Neuronal stem cell (in vitro differentiated cells): Measurements from ENCODE around the gene CNKSR2.

ENCODE experiments used
- DNase-seq: peaks from one replicate; pipeline ENCODE4 v3.0.0-alpha.2; 2013; ENCODE audit warnings: low spot score
- H2AFZ ChIP-seq: one replicate; pipeline ENCODE4 v1.6.1; 2013; ENCODE audit warnings: mild to moderate bottlenecking, low read length, inconsistent platforms
- H2AK5ac ChIP-seq: 2 replicates; pipeline ENCODE4 v1.6.1; 2013; ENCODE audit warnings: low read depth, mild to moderate bottlenecking, inconsistent platforms, low read length, moderate library complexity, mixed read lengths
- H2BK120ac ChIP-seq: 2 replicates; pipeline ENCODE4 v1.6.1; 2013; ENCODE audit warnings: low read depth, mild to moderate bottlenecking, inconsistent platforms, low read length, moderate library complexity, mixed read lengths
- H2BK12ac ChIP-seq: one replicate; pipeline ENCODE4 v1.6.1; 2013; ENCODE audit warnings: low read length, inconsistent platforms
- H2BK15ac ChIP-seq: 2 replicates; pipeline ENCODE4 v1.6.1; 2013; ENCODE audit warnings: mild to moderate bottlenecking, low read length, inconsistent platforms, mixed read lengths
- H2BK5ac ChIP-seq: one replicate; pipeline ENCODE4 v1.6.1; 2013; ENCODE audit warnings: inconsistent platforms, mild to moderate bottlenecking, low read length, moderate library complexity
- H3K14ac ChIP-seq: one replicate; pipeline ENCODE4 v1.6.1; 2013; ENCODE audit warnings: low read length, inconsistent platforms
- H3K18ac ChIP-seq: 2 replicates; pipeline ENCODE4 v1.6.1; 2013; ENCODE audit warnings: low read length, inconsistent platforms
- H3K23ac ChIP-seq: 2 replicates; pipeline ENCODE4 v1.6.1; 2013; ENCODE audit warnings: low read depth, mild to moderate bottlenecking, mixed read lengths, low read length, inconsistent platforms; ENCODE audit not compliant: poor library complexity
- H3K27ac ChIP-seq: replicated peaks from 3 replicates; pipeline ENCODE4 v1.5.1; 2013; ENCODE audit warnings: low read length, inconsistent platforms
- H3K27me3 ChIP-seq, 3 experiments: 2 replicates each; pipeline ENCODE4 v1.6.1; 2013; ENCODE audit warnings: low read length in 3 of 3, mild to moderate bottlenecking in 2 of 3, inconsistent platforms in 1 of 3, low read depth in 1 of 3, mixed read lengths in 1 of 3, moderate library complexity in 1 of 3; ENCODE audit not compliant: control insufficient read depth in 3 of 3, insufficient read depth in 3 of 3
- H3K36me3 ChIP-seq, 2 donors: replicated peaks in 1 of 2; 2 replicates each; pipeline ENCODE4 v1.6.1; 2013; ENCODE audit warnings: low read length in 2 of 2; ENCODE audit not compliant: control insufficient read depth in 2 of 2, insufficient read depth in 2 of 2
- H3K4ac ChIP-seq: 2 replicates; pipeline ENCODE4 v1.6.1; 2013; ENCODE audit warnings: inconsistent platforms, mild to moderate bottlenecking, low read length, moderate library complexity
- H3K4me1 ChIP-seq, 2 donors: 1 replicate in 1 of 2; 2 replicates in 1 of 2; pipeline ENCODE4 v1.6.1; 2013; ENCODE audit warnings: low read length in 2 of 2, low read depth in 1 of 2; ENCODE audit not compliant: control insufficient read depth in 2 of 2, insufficient read depth in 1 of 2
- H3K4me2 ChIP-seq: one replicate; pipeline ENCODE4 v1.6.1; 2013; ENCODE audit warnings: mild to moderate bottlenecking, low read length, inconsistent platforms; ENCODE audit not compliant: insufficient read depth, poor library complexity, severe bottlenecking
- H3K4me3 ChIP-seq, 2 donors: 2 replicates each; pipeline ENCODE4 v1.5.1; 2013; ENCODE audit warnings: low read length in 2 of 2, mild to moderate bottlenecking in 2 of 2, inconsistent platforms in 1 of 2, moderate library complexity in 1 of 2
- H3K79me1 ChIP-seq: one replicate; pipeline ENCODE4 v1.6.1; 2013; ENCODE audit warnings: low read depth, mild to moderate bottlenecking, inconsistent platforms, low read length, moderate library complexity
- H3K9ac ChIP-seq: one replicate; pipeline ENCODE4 v1.6.1; 2013; ENCODE audit warnings: mild to moderate bottlenecking, low read depth, low read length, inconsistent platforms; ENCODE audit not compliant: poor library complexity
- H3K9me3 ChIP-seq, 2 donors: replicated peaks in 1 of 2; 2 replicates each; pipeline versions ENCODE3 to v1.6.1; 2013; ENCODE audit warnings: low read length in 2 of 2, mild to moderate bottlenecking in 2 of 2, inconsistent platforms in 1 of 2, low read depth in 1 of 2, mixed read lengths in 1 of 2, moderate library complexity in 1 of 2; ENCODE audit not compliant: control insufficient read depth in 2 of 2, insufficient read depth in 1 of 2
- H4K8ac ChIP-seq: one replicate; pipeline ENCODE4 v1.6.1; 2013; ENCODE audit warnings: low read depth, mild to moderate bottlenecking, inconsistent platforms, low read length, moderate library complexity
- H4K91ac ChIP-seq: one replicate; pipeline ENCODE4 v1.6.1; 2013; ENCODE audit warnings: low read length, low read depth, mild to moderate bottlenecking, inconsistent platforms; ENCODE audit not compliant: poor library complexity
- WGBS, 2 donors: extraction: QIAGEN DNeasy Blood & Tissue Kit; methylation state at CpG; one replicate each; pipeline ENCODE4 v1.1.7; 2013; ENCODE audit warnings: missing lambda C conversion rate in 2 of 2, mixed read lengths in 1 of 2; ENCODE audit not compliant: insufficient read length in 2 of 2, insufficient replicate concordance in 1 of 2; ENCODE audit errors: extremely low coverage in 2 of 2; 5-methylcytosine and 5-hydroxymethylcytosine counted together

The CNKSR2 gene

DNA sequence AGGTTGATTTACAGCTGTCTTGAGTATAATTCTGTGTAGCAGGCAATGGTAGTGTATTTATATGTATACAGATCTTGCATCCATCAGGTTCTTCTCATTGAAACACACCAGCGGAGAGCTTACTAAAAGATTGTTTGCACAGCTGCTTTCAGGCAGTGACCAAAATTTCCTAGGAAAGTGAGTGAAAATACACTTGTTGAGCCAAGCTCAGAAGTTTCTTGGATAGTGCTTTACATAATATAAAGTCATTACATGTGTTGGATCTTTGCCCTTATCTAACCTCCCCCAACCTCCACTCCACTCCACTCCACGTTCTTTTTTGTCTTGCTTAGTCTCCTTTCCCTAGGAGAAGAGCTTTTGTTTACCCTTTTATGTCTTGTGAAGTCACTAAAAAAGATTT is 34.1 kb downstream of the CNKSR2 start:
- Histone ChIP-seq H3K4me1 (no peaks in the 10 kb centered on the region), H3K27me3 (no peaks in the 10 kb centered on the region), H3K9ac (no peak overlapping the region), H3K18ac (no peak overlapping the region), H4K8ac (no peak overlapping the region), H2AFZ (no peak overlapping the region), H3K23ac (no peak overlapping the region), H2BK5ac (no peak overlapping the region), H3K14ac (no peak overlapping the region), H3K4ac (no peak overlapping the region), H3K9me3 (no peaks in the 10 kb centered on the region), H3K36me3 (no peaks in the 10 kb centered on the region), H2BK120ac (no peak overlapping the region), H2AK5ac (no peak overlapping the region), H3K4me3 (no peak overlapping the region), H2BK12ac (no peak overlapping the region), H4K91ac (no peak overlapping the region), H3K79me1 (no peaks in the 10 kb centered on the region), H3K4me2 (no peak overlapping the region), H2BK15ac (no peak overlapping the region), H3K27ac (no peak overlapping the region)
- no peak for DNase-seq
- WGBS, 2 donors = no CpG with 5 or more reads among the region's 2 CpGs

GRCh38 chrX:21408788-21409187 is 34.6 kb downstream of the CNKSR2 start:
- Histone ChIP-seq H3K9me3 (no peaks in the 10 kb centered on the region), H3K27me3 (no peaks in the 10 kb centered on the region), H2BK15ac (no peak overlapping the region), H3K14ac (no peak overlapping the region), H3K36me3 (no peaks in the 10 kb centered on the region), H3K18ac (no peak overlapping the region), H2BK12ac (no peak overlapping the region), H3K9ac (no peak overlapping the region), H4K91ac (no peak overlapping the region), H3K23ac (no peak overlapping the region), H2AFZ (no peak overlapping the region), H3K4ac (no peak overlapping the region), H3K79me1 (no peaks in the 10 kb centered on the region), H4K8ac (no peak overlapping the region), H2BK5ac (no peak overlapping the region), H3K4me2 (no peak overlapping the region), H3K27ac (no peak overlapping the region), H3K4me1 (no peaks in the 10 kb centered on the region), H2AK5ac (no peak overlapping the region), H2BK120ac (no peak overlapping the region), H3K4me3 (no peak overlapping the region)
- WGBS, 2 donors = no CpG with 5 or more reads among the region's 1 CpG
- no peak for DNase-seq

DNA sequence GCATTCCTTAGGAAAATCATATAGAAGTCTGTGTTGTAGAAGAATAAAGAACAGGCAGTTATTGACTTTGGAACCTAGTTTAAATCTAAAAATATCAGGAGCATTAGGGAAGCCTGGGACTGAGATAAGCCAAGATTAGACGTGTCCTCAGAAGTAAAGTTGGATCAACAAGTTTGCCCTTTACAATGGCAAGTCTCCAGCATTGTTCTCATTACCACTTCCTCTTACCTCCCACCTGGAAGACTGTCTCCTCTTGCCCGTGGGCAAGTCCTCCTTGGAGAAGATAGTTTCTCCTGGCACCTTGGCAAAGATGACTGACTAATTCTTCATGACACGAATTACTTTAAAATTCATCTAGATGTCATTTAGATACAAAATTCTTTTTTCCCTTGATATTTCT is 37.8 kb downstream of the CNKSR2 start:
- no peak for DNase-seq
- H3K36me3 ChIP-seq = no peaks in the 10 kb centered on the region
- H3K14ac ChIP-seq = no peak overlapping the region
- no peak overlapping the region for H2BK15ac ChIP-seq
- H4K8ac ChIP-seq = no peak overlapping the region
- H2BK12ac ChIP-seq = no peak overlapping the region
- no peak overlapping the region for H2BK5ac ChIP-seq
- H4K91ac ChIP-seq = no peak overlapping the region
- H3K27me3 ChIP-seq = no peaks in the 10 kb centered on the region
- H3K27ac ChIP-seq = no peak overlapping the region
- H3K9ac ChIP-seq = no peak overlapping the region
- H3K4me1 ChIP-seq = no peaks in the 10 kb centered on the region
- H3K23ac ChIP-seq = no peak overlapping the region
- H3K4me2 ChIP-seq = no peak overlapping the region
- no peak overlapping the region for H2AK5ac ChIP-seq
- H3K4me3 ChIP-seq = no peak overlapping the region
- no peak overlapping the region for H3K4ac ChIP-seq
- no peak overlapping the region for H3K18ac ChIP-seq
- no peak overlapping the region for H2BK120ac ChIP-seq
- no peak overlapping the region for H2AFZ ChIP-seq
- no peaks in the 10 kb centered on the region for H3K9me3 ChIP-seq
- no peaks in the 10 kb centered on the region for H3K79me1 ChIP-seq
- WGBS, 2 donors = no CpG with 5 or more reads among the region's 3 CpGs

DNA sequence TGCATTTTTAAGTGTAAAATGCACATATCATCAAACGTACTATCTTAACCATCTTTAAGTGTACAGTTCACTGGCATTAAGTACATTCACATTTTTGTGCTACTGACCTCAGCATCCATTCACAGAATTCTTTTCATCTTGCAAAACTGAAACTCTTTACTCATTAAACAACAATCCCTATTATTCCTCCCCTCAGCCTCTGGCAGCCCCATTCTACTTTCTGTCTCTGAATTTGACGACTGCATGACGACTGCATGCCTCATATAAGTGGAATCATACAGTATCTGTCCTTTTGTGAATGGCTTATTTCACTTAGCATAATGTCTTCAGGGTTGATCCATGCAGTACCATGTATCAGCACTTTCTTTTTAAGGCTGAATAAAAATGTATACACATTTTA is 38.7 kb downstream of the CNKSR2 start:
- Histone ChIP-seq H2BK15ac (no peak overlapping the region), H2BK5ac (no peak overlapping the region), H3K14ac (no peak overlapping the region), H3K18ac (no peak overlapping the region), H3K4me2 (no peak overlapping the region), H3K27ac (no peak overlapping the region), H3K4me3 (no peak overlapping the region), H3K79me1 (no peaks in the 10 kb centered on the region), H3K36me3 (no peaks in the 10 kb centered on the region), H2BK120ac (no peak overlapping the region), H3K4me1 (no peaks in the 10 kb centered on the region), H4K8ac (no peak overlapping the region), H3K27me3 (no peaks in the 10 kb centered on the region), H3K4ac (no peak overlapping the region), H3K23ac (no peak overlapping the region), H3K9me3 (no peaks in the 10 kb centered on the region), H2AK5ac (no peak overlapping the region), H3K9ac (no peak overlapping the region), H2AFZ (no peak overlapping the region), H2BK12ac (no peak overlapping the region), H4K91ac (no peak overlapping the region)
- WGBS, 2 donors = no CpG with 5 or more reads among the region's 3 CpGs
- no peak for DNase-seq
